Liver (tissue), 9 donors: ENCODE measurements around the gene HTR7. TPM values are rescaled to one million over a fixed set of nuclear protein-coding genes. Genes with fewer than 3 reads are reported as not detected.
"Not testable (repeated sequence)": the region's sequence is repeated elsewhere in the genome, so short reads cannot be mapped to it uniquely, and the experiment has no call there.

Experiments used
- DNase-seq: peaks from one replicate; pipeline ENCODE4 v3.0.0-alpha.2; 2017; ENCODE audit warnings: low spot score
- H3K27ac ChIP-seq, 2 donors: one replicate each; pipeline ENCODE4 v1.7.0; 2013; ENCODE audit warnings: inconsistent platforms in 2 of 2, low read length in 2 of 2, control low read depth in 1 of 2, low read depth in 1 of 2, mild to moderate bottlenecking in 1 of 2
- H3K27me3 ChIP-seq, 4 donors: one replicate each; pipeline versions ENCODE4 v1.6.1 to v1.7.0; 2013; ENCODE audit warnings: low read length in 3 of 4, inconsistent platforms in 1 of 4, mild to moderate bottlenecking in 1 of 4, moderate library complexity in 1 of 4; ENCODE audit not compliant: control insufficient read depth in 4 of 4, insufficient read depth in 4 of 4
- H3K36me3 ChIP-seq, 4 donors: one replicate each; pipeline versions ENCODE4 v1.6.1 to v1.7.0; 2013; ENCODE audit warnings: low read length in 3 of 4, mild to moderate bottlenecking in 3 of 4, low read depth in 1 of 4, moderate library complexity in 1 of 4; ENCODE audit not compliant: control insufficient read depth in 4 of 4, insufficient read depth in 3 of 4
- H3K4me1 ChIP-seq, 4 donors: one replicate each; pipeline versions ENCODE4 v1.6.1 to v1.7.0; 2013; ENCODE audit warnings: low read length in 3 of 4, mild to moderate bottlenecking in 3 of 4, moderate library complexity in 1 of 4; ENCODE audit not compliant: control insufficient read depth in 4 of 4, insufficient read depth in 4 of 4
- H3K4me3 ChIP-seq, 3 donors: one replicate each; pipeline versions ENCODE4 v1.6.1 to v1.7.0; 2013; ENCODE audit warnings: low read length in 3 of 3, control low read depth in 1 of 3, low read depth in 1 of 3, mild to moderate bottlenecking in 1 of 3
- H3K9ac ChIP-seq, 2 donors: one replicate each; pipeline ENCODE4 v1.7.0; 2013; ENCODE audit warnings: low read length in 2 of 2, mild to moderate bottlenecking in 2 of 2, moderate library complexity in 2 of 2, control low read depth in 1 of 2, low read depth in 1 of 2
- H3K9me3 ChIP-seq, 4 donors: one replicate each; pipeline versions ENCODE4 v1.6.1 to v1.7.0; 2013; ENCODE audit warnings: low read length in 3 of 4; ENCODE audit not compliant: control insufficient read depth in 4 of 4
- ATF3 ChIP-seq: IDR thresholded peaks from 2 replicates; pipeline ENCODE4 v1.6.1; 2016; ENCODE audit warnings: antibody characterized with exemption
- EGR1 ChIP-seq, 2 donors: IDR thresholded peaks; 2 replicates each; pipeline ENCODE4 v1.6.1; 2016 to 2018; ENCODE audit warnings: antibody characterized with exemption in 2 of 2, low read depth in 2 of 2
- FOXA1 ChIP-seq: IDR thresholded peaks from 2 replicates; pipeline ENCODE4 v1.6.1; 2016; ENCODE audit warnings: antibody characterized with exemption
- GABPA ChIP-seq, 2 donors: IDR thresholded peaks in 1 of 2; conservative IDR thresholded peaks in 1 of 2; 2 replicates each; pipeline ENCODE4 v1.6.1; 2016; ENCODE audit warnings: antibody characterized with exemption in 2 of 2, mild to moderate bottlenecking in 1 of 2, moderate library complexity in 1 of 2
- HNF4A ChIP-seq, 2 donors: conservative IDR thresholded peaks; 2 replicates each; pipeline ENCODE4 v1.6.1; 2016; ENCODE audit warnings: antibody characterized with exemption in 2 of 2, mild to moderate bottlenecking in 2 of 2
- HNF4G ChIP-seq: IDR thresholded peaks from 2 replicates; pipeline ENCODE4 v1.6.1; 2016; ENCODE audit warnings: antibody characterized with exemption
- JUND ChIP-seq, 2 donors: IDR thresholded peaks; 2 replicates each; pipeline ENCODE4 v1.6.1; 2016; ENCODE audit warnings: antibody characterized with exemption in 2 of 2
- MAX ChIP-seq: IDR thresholded peaks from 2 replicates; pipeline ENCODE4 v1.6.1; 2016; ENCODE audit warnings: antibody characterized with exemption
- RAD21 ChIP-seq, 2 donors: IDR thresholded peaks; 2 replicates each; pipeline ENCODE4 v1.6.1; 2016; ENCODE audit warnings: antibody characterized with exemption in 2 of 2, mild to moderate bottlenecking in 2 of 2
- TAF1 ChIP-seq: conservative IDR thresholded peaks from 2 replicates; pipeline ENCODE4 v1.6.1; 2016; ENCODE audit warnings: antibody characterized with exemption, mild to moderate bottlenecking
- YY1 ChIP-seq: IDR thresholded peaks from 2 replicates; pipeline ENCODE4 v1.6.1; 2016; ENCODE audit warnings: antibody characterized with exemption, mild to moderate bottlenecking
- WGBS: extraction: QIAGEN DNeasy Blood & Tissue Kit; methylation state at CpG from one replicate; pipeline ENCODE4 v1.1.7; 2013; 5-methylcytosine and 5-hydroxymethylcytosine counted together
- polyA plus RNA-seq, 2 donors: library from polyadenylated mRNA; stranded (reverse) in 1 of 2; unstranded in 1 of 2; fragments of 200-250 nt in 1 of 2; fragments of >200 nt in 1 of 2; fragmentation: Nextera tagmentation in 1 of 2; extraction: Ambion mirVana in 1 of 2; gene quantifications; one replicate each; pipeline versions ENCODE4 v1.2.1 to v1.2.3, GENCODE V29; 2013 to 2015
- total RNA-seq, 2 donors: library from RNA; depleted of rRNA; stranded (reverse); fragments of >200 nt; gene quantifications; one replicate each; pipeline ENCODE4 v1.2.3, GENCODE V29; 2014
- TF ChIP-seq, protein P1 (sequence below): IDR thresholded peaks from 2 replicates; pipeline ENCODE4 v1.6.1; 2016; ENCODE audit warnings: antibody characterized with exemption, mild to moderate bottlenecking
- donor health status: healthy.
- donor health status: healthy.
- donor health status: healthy.
- donor health status: healthy.
- donor health status: healthy.

The HTR7 gene
- total and polyA plus RNA-seq, 4 donors, result 0.17 to 0.61 (median 0.18) TPM; not detected in 1

GRCh38 chr10:90832111-90832510, 25.7 kb downstream of the HTR7 start:
- Histone ChIP-seq H3K9ac (no peak overlapping the region), H3K36me3 (no peaks in the 10 kb centered on the region), H3K27me3 (peaks cover 0 to 4% (median 0%) of the 10 kb centered on the region in 4 donors), H3K27ac (no peak overlapping the region), H3K9me3 (peaks cover 0 to under 1% (median 0%) of the 10 kb centered on the region in 4 donors), H3K4me3 (no peak overlapping the region), H3K4me1 (no peaks in the 10 kb centered on the region)
- 91% methylated on average over 17 of the region's 17 CpGs for WGBS
- no peak for TF ChIP-seq ATF3
- no peak for TF ChIP-seq GABPA (IDR thresholded peaks at IDR 0.05 in 1 of 2, conservative IDR thresholded peaks at IDR 0.05 in 1 of 2)
- TF ChIP-seq HNF4G, result no peak
- no peak for TF ChIP-seq JUND (IDR thresholded peaks at IDR 0.05)
- DNase-seq, result no peak

DNA sequence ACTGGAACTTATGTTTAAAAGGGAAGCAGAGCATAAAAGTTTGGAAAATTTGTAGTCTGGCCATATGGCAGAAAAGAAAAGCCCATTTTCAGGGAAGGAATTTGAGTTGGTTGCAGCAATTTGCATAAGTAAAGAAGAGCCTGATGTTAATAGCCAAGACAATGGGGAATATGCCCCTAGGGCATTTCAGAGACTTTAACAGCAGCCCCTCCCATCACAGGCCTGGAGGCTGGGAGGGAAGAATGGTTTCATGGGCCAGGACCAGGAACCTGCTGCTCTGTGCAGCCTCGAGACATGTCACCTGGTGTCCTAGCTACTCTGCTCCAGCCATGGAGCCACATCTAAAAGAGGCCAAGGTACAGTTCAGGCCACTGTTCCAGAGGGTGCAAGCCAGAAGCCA, 35.3 kb downstream of the HTR7 start:
- WGBS, result 83% methylated on average over 1 of the region's 1 CpG
- TF ChIP-seq JUND (IDR thresholded peaks at IDR 0.05) (no peak), HNF4G (no peak), ATF3 (no peak), RAD21 (IDR thresholded peaks at IDR 0.05) (no peak), EGR1 (IDR thresholded peaks at IDR 0.05; ENCODE audit: low read depth in 2 of 2) (no peak), MAX (no peak), YY1 (no peak), HNF4A (conservative IDR thresholded peaks at IDR 0.05) (no peak), GABPA (IDR thresholded peaks at IDR 0.05 in 1 of 2, conservative IDR thresholded peaks at IDR 0.05 in 1 of 2) (no peak), TAF1 (no peak), FOXA1 (no peak)
- TF ChIP-seq, protein P1, sequence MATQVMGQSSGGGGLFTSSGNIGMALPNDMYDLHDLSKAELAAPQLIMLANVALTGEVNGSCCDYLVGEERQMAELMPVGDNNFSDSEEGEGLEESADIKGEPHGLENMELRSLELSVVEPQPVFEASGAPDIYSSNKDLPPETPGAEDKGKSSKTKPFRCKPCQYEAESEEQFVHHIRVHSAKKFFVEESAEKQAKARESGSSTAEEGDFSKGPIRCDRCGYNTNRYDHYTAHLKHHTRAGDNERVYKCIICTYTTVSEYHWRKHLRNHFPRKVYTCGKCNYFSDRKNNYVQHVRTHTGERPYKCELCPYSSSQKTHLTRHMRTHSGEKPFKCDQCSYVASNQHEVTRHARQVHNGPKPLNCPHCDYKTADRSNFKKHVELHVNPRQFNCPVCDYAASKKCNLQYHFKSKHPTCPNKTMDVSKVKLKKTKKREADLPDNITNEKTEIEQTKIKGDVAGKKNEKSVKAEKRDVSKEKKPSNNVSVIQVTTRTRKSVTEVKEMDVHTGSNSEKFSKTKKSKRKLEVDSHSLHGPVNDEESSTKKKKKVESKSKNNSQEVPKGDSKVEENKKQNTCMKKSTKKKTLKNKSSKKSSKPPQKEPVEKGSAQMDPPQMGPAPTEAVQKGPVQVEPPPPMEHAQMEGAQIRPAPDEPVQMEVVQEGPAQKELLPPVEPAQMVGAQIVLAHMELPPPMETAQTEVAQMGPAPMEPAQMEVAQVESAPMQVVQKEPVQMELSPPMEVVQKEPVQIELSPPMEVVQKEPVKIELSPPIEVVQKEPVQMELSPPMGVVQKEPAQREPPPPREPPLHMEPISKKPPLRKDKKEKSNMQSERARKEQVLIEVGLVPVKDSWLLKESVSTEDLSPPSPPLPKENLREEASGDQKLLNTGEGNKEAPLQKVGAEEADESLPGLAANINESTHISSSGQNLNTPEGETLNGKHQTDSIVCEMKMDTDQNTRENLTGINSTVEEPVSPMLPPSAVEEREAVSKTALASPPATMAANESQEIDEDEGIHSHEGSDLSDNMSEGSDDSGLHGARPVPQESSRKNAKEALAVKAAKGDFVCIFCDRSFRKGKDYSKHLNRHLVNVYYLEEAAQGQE, result no peak
- no peak overlapping the region for H3K4me3 ChIP-seq

GRCh38 chr10:90821864-90822263, 36.0 kb downstream of the HTR7 start:
- not testable (repeated sequence) for H3K9me3 ChIP-seq, H3K27ac ChIP-seq, H3K4me3 ChIP-seq, H3K36me3 ChIP-seq, H3K9ac ChIP-seq, H3K27me3 ChIP-seq, H3K4me1 ChIP-seq, DNase-seq
- 34% methylated on average over 1 of the region's 1 CpG for WGBS

More for the DNA sequence above, 35.3 kb downstream of the HTR7 start:
- H3K4me1 ChIP-seq, result no peaks in the 10 kb centered on the region
- no peak overlapping the region for H3K27ac ChIP-seq
- H3K27me3 ChIP-seq, result no peaks in the 10 kb centered on the region
- H3K36me3 ChIP-seq, result no peaks in the 10 kb centered on the region
- peaks cover 0 to 10% (median 1%) of the 10 kb centered on the region in 4 donors for H3K9me3 ChIP-seq
- DNase-seq, result no peak
- no peak overlapping the region for H3K9ac ChIP-seq
